Smooth muscle cell (in vitro differentiated cells): ENCODE data around the gene TNRC18. TPM values are rescaled to one million over a fixed set of nuclear protein-coding genes. Genes with fewer than 3 reads are reported as not detected.

Source experiments
- DNase-seq: peaks from one replicate; lab custom pipeline; 2025; ENCODE audit not compliant: unreplicated experiment; lab: John Stamatoyannopoulos, UW
- H2AFZ ChIP-seq: fragments of 200-600 bp; sonication (generic); 2 replicates; pipeline ENCODE4 v1.6.0; 2016; ENCODE audit warnings: antibody characterized with exemption, low read depth, mild to moderate bottlenecking
- H3F3A ChIP-seq: fragments of 200-600 bp; sonication (generic); 2 replicates; pipeline ENCODE4 v1.6.0; 2017; ENCODE audit warnings: antibody characterized with exemption, low read depth
- H3K27ac ChIP-seq: fragments of 200-600 bp; sonication (generic); 2 replicates; pipeline ENCODE4 v1.5.1; 2016; ENCODE audit warnings: low read depth, mild to moderate bottlenecking
- H3K27me3 ChIP-seq: fragments of 200-600 bp; sonication (generic); 2 replicates; pipeline ENCODE4 v1.6.1; 2016; ENCODE audit warnings: low read depth, mild to moderate bottlenecking
- H3K36me3 ChIP-seq: fragments of 200-600 bp; sonication (generic); 2 replicates; pipeline ENCODE4 v1.5.1; 2016; ENCODE audit warnings: low read depth
- H3K4me1 ChIP-seq: fragments of 200-600 bp; sonication (generic); 2 replicates; pipeline ENCODE4 v1.5.1; 2016; ENCODE audit warnings: low read depth
- H3K4me2 ChIP-seq: fragments of 200-600 bp; sonication (generic); 2 replicates; pipeline ENCODE4 v1.6.0; 2016; ENCODE audit warnings: mild to moderate bottlenecking
- H3K4me3 ChIP-seq: fragments of 200-600 bp; sonication (generic); 2 replicates; pipeline ENCODE4 v1.5.1; 2016; ENCODE audit warnings: mild to moderate bottlenecking
- H3K79me2 ChIP-seq: fragments of 200-600 bp; sonication (generic); 2 replicates; pipeline ENCODE4 v1.6.0; 2016; ENCODE audit warnings: low read depth, mild to moderate bottlenecking
- H3K9ac ChIP-seq: fragments of 200-600 bp; sonication (generic); 2 replicates; pipeline ENCODE4 v1.6.0; 2016; ENCODE audit warnings: low read depth
- H3K9me3 ChIP-seq: fragments of 200-600 bp; sonication (generic); replicated peaks from 2 replicates; pipeline ENCODE4 v1.5.1; 2016; ENCODE audit warnings: low read depth
- H4K20me1 ChIP-seq: fragments of 200-600 bp; sonication (generic); 2 replicates; pipeline ENCODE4 v1.6.0; 2016; ENCODE audit warnings: low read depth
- CTCF ChIP-seq: fragments of 200-600 bp; sonication (generic); IDR thresholded peaks from 2 replicates; pipeline ENCODE4 v1.5.1; 2017; ENCODE audit warnings: borderline replicate concordance, mild to moderate bottlenecking, antibody characterized with exemption; ENCODE audit not compliant: insufficient read depth, poor library complexity, severe bottlenecking
- WGBS: methylation state at CpG from one replicate; pipeline ENCODE4 v1.1.7; 2016; ENCODE audit warnings: low lambda C conversion rate; 5-methylcytosine and 5-hydroxymethylcytosine counted together
- polyA plus RNA-seq: library from polyadenylated mRNA; unstranded; fragments of >200 nt; fragmentation: Nextera tagmentation; extraction: Ambion mirVana; gene quantifications from 2 replicates; pipeline ENCODE4 v1.2.1, GENCODE V29; 2016
- total RNA-seq: library from RNA; depleted of rRNA; stranded (reverse); fragments of >200 nt; gene quantifications from 2 replicates; pipeline ENCODE4 v1.2.3, GENCODE V29; 2014

TNRC18 gene
- total and polyA plus RNA-seq, 2 experiments from 2014 or later, result 6.4 to 40.3 TPM

GRCh38 chr7:5470816-5471215, 47.2 kb upstream of the TNRC18 start:
- no peak for TF ChIP-seq CTCF
- Histone ChIP-seq H3K27ac (no peak overlapping the region), H3K9ac (no peak overlapping the region), H3K79me2 (no peaks in the 10 kb centered on the region), H3K9me3 (no peaks in the 10 kb centered on the region), H3F3A (no peaks in the 10 kb centered on the region), H2AFZ (no peak overlapping the region), H3K4me3 (no peak overlapping the region), H3K4me2 (no peak overlapping the region), H3K4me1 (no peaks in the 10 kb centered on the region), H3K27me3 (no peaks in the 10 kb centered on the region), H4K20me1 (peaks cover 5% of the 10 kb centered on the region), H3K36me3 (no peaks in the 10 kb centered on the region)
- DNase-seq, result no peak
- WGBS, result 96% methylated on average over 22 of the region's 22 CpGs

DNA sequence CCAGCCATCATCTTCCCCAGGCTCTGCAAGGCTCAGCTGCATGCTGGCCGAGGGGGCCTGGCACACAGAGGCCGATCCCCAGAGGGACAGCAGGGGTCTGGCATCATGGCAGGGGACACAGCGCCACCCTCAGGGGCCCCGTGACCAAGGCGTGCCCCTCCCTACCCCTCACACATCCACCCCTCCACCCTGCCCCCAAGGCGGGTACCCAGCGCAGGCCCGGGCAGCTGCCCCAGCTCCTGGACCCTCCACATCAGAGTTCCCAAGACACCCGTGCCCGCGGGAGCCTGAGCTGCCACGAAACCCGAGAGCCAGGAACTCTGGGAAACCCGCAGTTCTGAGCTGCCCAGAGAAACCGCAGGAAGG, 46.5 kb upstream of the TNRC18 start:
- TF ChIP-seq CTCF, result no peak
- Histone ChIP-seq H3K9ac (no peak overlapping the region), H3F3A (no peaks in the 10 kb centered on the region), H3K27me3 (no peaks in the 10 kb centered on the region), H3K4me2 (no peak overlapping the region), H3K4me3 (no peak overlapping the region), H3K9me3 (no peaks in the 10 kb centered on the region), H3K36me3 (no peaks in the 10 kb centered on the region), H3K79me2 (no peaks in the 10 kb centered on the region), H3K27ac (no peak overlapping the region), H2AFZ (no peak overlapping the region), H3K4me1 (no peaks in the 10 kb centered on the region), H4K20me1 (peaks cover 5% of the 10 kb centered on the region)
- DNase-seq, result no peak
- 93% methylated on average over 13 of the region's 15 CpGs for WGBS

GRCh38 chr7:5469375-5470166, 45.9 kb upstream of the TNRC18 start:
- Histone ChIP-seq H3K9me3 (no peaks in the 10 kb centered on the region), H3K9ac (no peak overlapping the region), H2AFZ (no peak overlapping the region), H3K27ac (no peak overlapping the region), H3K79me2 (no peaks in the 10 kb centered on the region), H3K4me1 (no peaks in the 10 kb centered on the region), H3F3A (no peaks in the 10 kb centered on the region), H3K4me3 (no peak overlapping the region), H4K20me1 (peaks cover 5% of the 10 kb centered on the region), H3K4me2 (no peak overlapping the region), H3K27me3 (no peaks in the 10 kb centered on the region), H3K36me3 (no peaks in the 10 kb centered on the region)
- TF ChIP-seq CTCF, result no peak
- WGBS, result 97% methylated on average over 28 of the region's 32 CpGs
- no peak for DNase-seq

- H3F3A ChIP-seq, result no peaks in the 10 kb centered on the region
- no peak for DNase-seq
- H3K4me1 ChIP-seq, result no peaks in the 10 kb centered on the region
- WGBS, result 85% methylated on average over 9 of the region's 9 CpGs
- H3K4me2 ChIP-seq, result no peak overlapping the region
- H3K4me3 ChIP-seq, result no peak overlapping the region
- H3K79me2 ChIP-seq, result no peaks in the 10 kb centered on the region
- H2AFZ ChIP-seq, result no peak overlapping the region
- no peaks in the 10 kb centered on the region for H3K36me3 ChIP-seq
- H4K20me1 ChIP-seq, result peaks cover 5% of the 10 kb centered on the region
- no peak overlapping the region for H3K9ac ChIP-seq
- H3K27ac ChIP-seq, result no peak overlapping the region
- no peaks in the 10 kb centered on the region for H3K9me3 ChIP-seq
- H3K27me3 ChIP-seq, result no peaks in the 10 kb centered on the region
- no peak for TF ChIP-seq CTCF
These were observed 44.0 kb upstream of the TNRC18 start for GRCh38 chr7:5467645-5468044.
